HS-5 (cell line): ENCODE measurements around the gene ARHGAP10.
"Not testable (repeated sequence)": the region's sequence is repeated elsewhere in the genome, so short reads cannot be mapped to it uniquely, and the experiment has no call there.

Experiments
- DNase-seq: peaks from one replicate; pipeline ENCODE4 v3.0.0-alpha.2; 2012; ENCODE audit warnings: low read depth

Gene ARHGAP10

GRCh38 chr4:147991543-147992283 is 259.8 kb downstream of the ARHGAP10 start:
- DNase-seq, result no peak

- no peak for DNase-seq
These were observed 262.2 kb downstream of the ARHGAP10 start for GRCh38 chr4:147994076-147994475.

- DNase-seq, result no peak
These were observed 262.9 kb downstream of the ARHGAP10 start for GRCh38 chr4:147994491-147995385.

- DNase-seq, result no peak
These were observed 265.0 kb downstream of the ARHGAP10 start for GRCh38 chr4:147996859-147997258.

- DNase-seq, result not testable (repeated sequence)
These were observed 268.1 kb downstream of the ARHGAP10 start for GRCh38 chr4:148000038-148000437.

- DNase-seq, result no peak
These were observed 272.5 kb downstream of the ARHGAP10 start for GRCh38 chr4:148004228-148004857.

GRCh38 chr4:148006001-148006400 is 274.1 kb downstream of the ARHGAP10 start:
- DNase-seq, result no peak

GRCh38 chr4:148007314-148007760 is 275.4 kb downstream of the ARHGAP10 start:
- DNase-seq, result peak; percentile 89

- DNase-seq, result no peak
These were observed 275.9 kb downstream of the ARHGAP10 start for GRCh38 chr4:148007792-148008191.

- DNase-seq, result no peak
These were observed 283.2 kb downstream of the ARHGAP10 start for GRCh38 chr4:148015058-148015457.

GRCh38 chr4:148015468-148015867 is 283.6 kb downstream of the ARHGAP10 start:
- no peak for DNase-seq

GRCh38 chr4:148016063-148016637 is 284.3 kb downstream of the ARHGAP10 start:
- no peak for DNase-seq

GRCh38 chr4:148017801-148018200 is 285.9 kb downstream of the ARHGAP10 start:
- no peak for DNase-seq

GRCh38 chr4:148021686-148022085 is 289.8 kb downstream of the ARHGAP10 start:
- DNase-seq, result no peak

GRCh38 chr4:148022975-148023374 is 291.1 kb downstream of the ARHGAP10 start:
- no peak for DNase-seq

- no peak for DNase-seq
These were observed 291.8 kb downstream of the ARHGAP10 start for GRCh38 chr4:148023512-148024181.

GRCh38 chr4:148025981-148026380 is 294.1 kb downstream of the ARHGAP10 start:
- DNase-seq, result peak; percentile 34

GRCh38 chr4:148027201-148027600 is 295.3 kb downstream of the ARHGAP10 start:
- no peak for DNase-seq

GRCh38 chr4:148029781-148030180 is 297.9 kb downstream of the ARHGAP10 start:
- DNase-seq, result no peak

- no peak for DNase-seq
These were observed 298.4 kb downstream of the ARHGAP10 start for GRCh38 chr4:148030193-148030873.

- DNase-seq, result no peak
These were observed 302.9 kb downstream of the ARHGAP10 start for GRCh38 chr4:148034813-148035212.
